Activated T-helper 1 cell treated with anti-CD3 and anti-CD28 coated beads, Interleukin-12 subunit alpha, Interleukin-12 subunit beta, Interleukin-2, Interleukin-4 antibody, amounts not matched to agents 30 ng/mL and 10 ng/mL and 1 ng/mL, durations not matched to agents 14 hours and 24 hours and 36 hours (primary cell): Measurements from ENCODE around the gene SMG6. TPM values are rescaled to one million over a fixed set of nuclear protein-coding genes. Genes with fewer than 3 reads are reported as not detected.
"Not testable (repeated sequence)": the region's sequence is repeated elsewhere in the genome, so short reads cannot be mapped to it uniquely, and the experiment has no call there.

ENCODE experiments used
- DNase-seq: peaks from one replicate; pipeline ENCODE4 v3.0.0; 2021; ENCODE audit warnings: low spot score
- H3K27ac Mint-ChIP-seq: one replicate; pipeline ENCODE4 v1.8.0; 2021; ENCODE audit warnings: mild to moderate bottlenecking, mixed read lengths
- H3K27me3 Mint-ChIP-seq: one replicate; pipeline ENCODE4 v1.8.0; 2022; ENCODE audit warnings: mild to moderate bottlenecking, moderate library complexity, mixed read lengths; ENCODE audit not compliant: insufficient read depth
- H3K36me3 Mint-ChIP-seq: one replicate; pipeline ENCODE4 v1.8.0; 2021; ENCODE audit warnings: low read depth, mixed read lengths
- H3K4me1 Mint-ChIP-seq: one replicate; pipeline ENCODE4 v1.8.0; 2021; ENCODE audit warnings: low read depth, mixed read lengths
- H3K4me3 Mint-ChIP-seq: one replicate; pipeline ENCODE4 v1.8.0; 2021; ENCODE audit warnings: mild to moderate bottlenecking, moderate library complexity, mixed read lengths
- H3K9me3 Mint-ChIP-seq: one replicate; pipeline ENCODE4 v1.8.0; 2021; ENCODE audit warnings: mixed read lengths
- intact Hi-C: fragments of 100-400 bp; cut with micrococcal nuclease; formaldehyde crosslinking; loops from one replicate; pipeline ENCODE4 v1.15.1; 2024
- total RNA-seq: library from RNA; stranded (reverse); gene quantifications from 2 replicates; pipeline ENCODE4 v1.2.3, GENCODE V29; 2022

Gene SMG6
- total RNA-seq, 1 donor from 2014 or later: 39.5 TPM

DNA sequence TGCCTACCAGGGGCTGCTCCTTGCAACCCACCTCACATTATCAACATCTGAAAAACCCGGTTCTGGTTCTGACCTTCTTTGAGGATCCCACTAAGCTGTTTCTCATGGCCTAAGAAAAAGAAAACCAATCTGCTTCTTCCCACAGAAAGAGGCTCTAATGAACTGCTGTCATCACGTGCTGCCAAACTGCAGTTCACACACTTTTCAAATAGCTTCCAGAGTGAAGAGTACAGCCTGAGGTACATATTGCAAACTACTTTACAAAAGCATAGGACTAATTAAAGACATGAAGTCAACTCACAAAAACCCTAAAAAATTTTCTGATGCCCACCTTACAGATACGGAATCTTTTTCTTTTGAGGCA is 36.7 kb downstream of the SMG6 start:
- intact Hi-C loops: loop anchor here (1.0 to 10.0 kb wide), 8 partner anchors 8 to 394 kb away; no protein-coding TSS in a partner anchor
- no peaks in the 10 kb centered on the region for H3K27me3 Mint-ChIP-seq
- H3K27ac Mint-ChIP-seq: peak overlapping the region; percentile 100
- no peaks in the 10 kb centered on the region for H3K9me3 Mint-ChIP-seq
- DNase-seq: no peak
- peak overlapping the region; percentile 74 for H3K4me3 Mint-ChIP-seq
- H3K4me1 Mint-ChIP-seq: peaks cover 79% of the 10 kb centered on the region
- peaks cover 26% of the 10 kb centered on the region for H3K36me3 Mint-ChIP-seq

DNA sequence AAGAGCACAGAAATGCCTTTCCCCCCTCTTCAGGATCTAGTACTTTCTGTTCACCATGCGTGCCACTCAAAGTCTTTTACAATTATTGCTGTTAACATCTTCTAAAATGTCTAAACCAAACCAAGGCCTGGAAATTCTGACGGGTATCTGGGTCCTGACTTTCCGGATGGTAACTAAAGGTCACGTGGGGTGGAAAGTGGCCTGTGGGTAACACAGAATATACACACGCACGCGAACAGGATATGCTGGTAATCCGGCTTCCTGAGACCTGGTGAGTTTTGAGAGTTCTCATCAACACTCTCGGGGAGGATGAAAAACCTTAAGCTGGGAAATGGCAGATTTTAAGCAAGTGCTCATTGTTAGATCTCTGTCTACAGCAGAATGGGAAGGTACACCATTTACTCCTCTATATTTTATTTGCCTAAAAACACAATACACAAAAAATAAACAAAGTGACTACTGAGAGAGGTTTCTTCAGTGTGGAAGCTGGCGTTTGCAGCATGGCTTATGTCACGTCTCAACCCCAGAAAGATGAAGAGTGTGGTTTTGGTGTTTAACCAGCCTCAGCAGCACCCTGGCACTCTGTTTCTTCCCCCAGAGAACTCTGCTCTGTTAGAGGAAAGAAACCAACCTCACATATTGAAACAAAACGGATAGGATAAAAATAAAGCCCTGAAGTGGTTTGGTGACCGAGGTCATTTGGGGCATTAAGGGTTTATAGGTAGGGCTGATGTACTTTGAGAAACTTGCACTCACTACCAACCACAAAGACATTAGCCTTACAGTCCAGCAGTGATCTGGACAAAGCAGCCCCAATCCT is 37.3 kb downstream of the SMG6 start:
- Mint-ChIP-seq H3K36me3 (peaks cover 32% of the 10 kb centered on the region), H3K27ac (peak overlapping the region; percentile 100), H3K27me3 (no peaks in the 10 kb centered on the region), H3K4me3 (peak overlapping the region; percentile 74), H3K4me1 (peaks cover 82% of the 10 kb centered on the region), H3K9me3 (no peaks in the 10 kb centered on the region)
- DNase-seq: peak; percentile 88
- intact Hi-C loops: loop anchor here (1.0 to 10.0 kb wide), 8 partner anchors 9 to 393 kb away; no protein-coding TSS in a partner anchor

DNA sequence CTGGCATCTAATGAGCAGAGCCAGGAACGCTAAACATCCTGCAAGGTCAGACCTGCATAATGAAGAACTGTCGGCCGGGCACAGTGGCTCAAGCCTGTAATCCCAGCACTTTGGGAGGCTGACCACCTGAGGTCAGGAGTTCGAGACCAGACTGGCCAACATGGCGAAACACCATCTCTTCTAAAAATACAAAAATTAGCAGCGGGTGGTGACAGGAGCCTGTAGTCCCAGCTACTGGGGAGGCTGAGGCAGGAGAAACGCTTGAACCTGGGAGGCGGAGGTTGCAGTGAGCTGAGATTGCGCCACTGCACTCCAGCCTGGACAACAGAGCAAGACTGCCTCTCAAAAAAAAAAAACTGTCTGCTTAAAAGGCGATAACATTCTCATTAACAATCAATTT is 38.4 kb downstream of the SMG6 start:
- intact Hi-C loops: loop anchor here (10.0 kb wide), 1 partner anchor 360 kb away; no protein-coding TSS in a partner anchor
- not testable (repeated sequence) for H3K27me3 Mint-ChIP-seq, DNase-seq, H3K9me3 Mint-ChIP-seq
- H3K4me1 Mint-ChIP-seq: peaks cover 83% of the 10 kb centered on the region
- peak overlapping the region; percentile 74 for H3K4me3 Mint-ChIP-seq
- H3K27ac Mint-ChIP-seq: peak overlapping the region; percentile 100
- H3K36me3 Mint-ChIP-seq: peaks cover 26% of the 10 kb centered on the region

DNA sequence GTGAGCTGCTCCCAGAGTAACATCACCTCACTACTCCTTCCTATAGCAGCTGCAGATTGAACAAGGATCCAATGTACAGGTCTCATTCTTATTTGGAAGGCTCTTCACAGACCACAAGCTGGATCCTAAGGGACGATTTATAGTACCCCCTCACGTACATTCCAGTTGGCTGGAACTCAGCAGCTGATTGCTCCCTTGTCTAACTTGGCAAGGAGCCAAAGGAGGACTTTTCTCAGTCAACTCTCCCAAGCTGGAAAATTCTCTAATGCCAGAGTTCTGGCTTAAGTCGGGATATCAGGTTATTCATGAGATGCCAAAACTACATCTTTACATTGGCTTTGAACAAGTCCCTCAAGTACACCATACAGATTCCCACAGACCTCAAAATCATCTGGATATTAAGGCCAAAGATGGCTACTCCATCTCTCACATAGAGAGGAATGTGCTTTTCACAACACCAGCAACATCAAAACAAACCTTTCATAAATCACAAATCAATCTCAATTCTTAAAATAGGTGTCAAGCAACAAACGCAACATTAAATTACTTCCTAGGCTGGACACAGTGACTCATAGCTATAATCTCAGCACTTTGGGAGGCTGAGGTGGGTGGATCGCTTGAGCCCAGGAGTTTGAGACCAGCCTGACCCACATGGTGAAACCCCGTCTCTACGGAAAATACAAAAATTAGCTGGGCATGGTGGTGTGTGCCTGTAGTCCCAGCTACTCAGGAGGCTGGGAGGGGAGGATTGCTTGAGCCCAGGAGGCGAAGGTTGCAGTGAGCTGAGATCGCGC is 39.3 kb downstream of the SMG6 start:
- Mint-ChIP-seq H3K9me3 (no peaks in the 10 kb centered on the region), H3K4me3 (peak overlapping the region; percentile 74), H3K27me3 (no peaks in the 10 kb centered on the region), H3K36me3 (peaks cover 23% of the 10 kb centered on the region), H3K27ac (peak overlapping the region; percentile 100), H3K4me1 (peaks cover 83% of the 10 kb centered on the region)
- intact Hi-C loops: loop anchor here (5.0 to 10.0 kb wide), 3 partner anchors 67 to 359 kb away; no protein-coding TSS in a partner anchor
- DNase-seq: no peak

DNA sequence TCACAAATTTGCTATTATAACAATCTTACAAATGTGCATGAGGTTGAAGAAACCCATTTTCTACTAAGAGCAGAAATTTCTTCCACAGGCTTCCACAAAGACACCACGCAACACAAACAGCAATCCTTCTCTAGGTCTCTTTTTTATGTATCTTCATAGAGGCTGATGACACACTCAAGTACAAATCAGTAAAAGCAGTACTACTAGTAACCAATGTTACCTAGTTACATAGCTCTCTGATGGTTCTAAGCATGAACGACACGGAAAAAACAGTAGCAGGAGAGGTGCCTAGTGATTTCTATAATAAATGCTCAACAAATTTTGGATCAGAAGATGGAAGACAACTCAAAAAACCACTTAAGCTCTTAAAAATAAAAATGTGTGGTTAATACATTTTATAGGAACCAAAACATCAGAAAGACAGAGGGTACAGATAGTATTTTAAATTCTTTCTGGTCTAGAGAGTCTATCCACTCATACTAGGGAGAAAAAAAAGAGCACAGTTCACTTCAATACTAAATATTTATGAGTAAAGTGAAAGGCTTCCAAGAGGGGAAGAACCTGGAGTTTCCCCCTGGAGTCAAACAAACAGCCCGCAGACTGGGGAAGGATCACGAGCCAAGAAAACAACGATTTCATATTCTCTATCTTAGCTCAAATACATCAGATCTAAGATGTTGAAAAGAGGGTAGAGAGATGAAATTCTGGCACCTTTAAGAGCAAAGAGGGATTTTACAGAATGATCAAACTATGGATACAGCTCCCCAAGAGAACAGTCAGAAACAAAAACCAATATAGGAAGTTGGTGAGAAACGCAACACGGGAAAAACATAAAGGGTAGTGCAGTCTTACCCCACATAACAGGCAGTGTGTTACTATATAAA is 40.2 kb downstream of the SMG6 start:
- no peaks in the 10 kb centered on the region for H3K9me3 Mint-ChIP-seq
- H3K27ac Mint-ChIP-seq: peak overlapping the region; percentile 100
- H3K36me3 Mint-ChIP-seq: peaks cover 23% of the 10 kb centered on the region
- intact Hi-C loops: loop anchor here (1.0 to 10.0 kb wide), 4 partner anchors 9 to 359 kb away; no protein-coding TSS in a partner anchor
- peak overlapping the region; percentile 74 for H3K4me3 Mint-ChIP-seq
- DNase-seq: no peak
- no peaks in the 10 kb centered on the region for H3K27me3 Mint-ChIP-seq
- H3K4me1 Mint-ChIP-seq: peaks cover 89% of the 10 kb centered on the region

DNA sequence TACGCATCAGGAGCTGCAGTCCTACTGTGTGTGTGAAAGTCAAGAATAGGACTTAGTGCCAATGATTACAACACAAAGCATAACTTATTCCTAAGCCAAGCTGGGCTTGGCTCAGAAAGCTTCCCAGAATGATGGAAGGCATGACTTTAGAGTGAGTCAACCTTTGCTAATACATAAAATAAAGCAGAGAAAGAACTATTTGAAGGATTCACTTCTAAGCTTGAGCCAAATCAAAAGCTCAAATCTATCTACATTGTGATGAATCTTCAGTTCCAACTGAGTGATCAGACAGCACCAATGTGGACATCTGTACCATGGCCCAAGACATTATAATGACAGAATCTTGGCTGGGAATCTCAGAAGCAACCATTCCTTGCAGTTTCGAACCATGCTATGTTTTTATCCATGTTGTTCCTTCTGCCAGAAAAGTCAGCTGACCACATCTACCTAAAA is 41.4 kb downstream of the SMG6 start:
- peaks cover 88% of the 10 kb centered on the region for H3K4me1 Mint-ChIP-seq
- intact Hi-C loops: loop anchor here (5.0 to 10.0 kb wide), 3 partner anchors 65 to 357 kb away; no protein-coding TSS in a partner anchor
- H3K27me3 Mint-ChIP-seq: no peaks in the 10 kb centered on the region
- peak overlapping the region; percentile 100 for H3K27ac Mint-ChIP-seq
- H3K9me3 Mint-ChIP-seq: no peaks in the 10 kb centered on the region
- H3K4me3 Mint-ChIP-seq: peak overlapping the region; percentile 49
- no peak for DNase-seq
- H3K36me3 Mint-ChIP-seq: peaks cover 24% of the 10 kb centered on the region

DNA sequence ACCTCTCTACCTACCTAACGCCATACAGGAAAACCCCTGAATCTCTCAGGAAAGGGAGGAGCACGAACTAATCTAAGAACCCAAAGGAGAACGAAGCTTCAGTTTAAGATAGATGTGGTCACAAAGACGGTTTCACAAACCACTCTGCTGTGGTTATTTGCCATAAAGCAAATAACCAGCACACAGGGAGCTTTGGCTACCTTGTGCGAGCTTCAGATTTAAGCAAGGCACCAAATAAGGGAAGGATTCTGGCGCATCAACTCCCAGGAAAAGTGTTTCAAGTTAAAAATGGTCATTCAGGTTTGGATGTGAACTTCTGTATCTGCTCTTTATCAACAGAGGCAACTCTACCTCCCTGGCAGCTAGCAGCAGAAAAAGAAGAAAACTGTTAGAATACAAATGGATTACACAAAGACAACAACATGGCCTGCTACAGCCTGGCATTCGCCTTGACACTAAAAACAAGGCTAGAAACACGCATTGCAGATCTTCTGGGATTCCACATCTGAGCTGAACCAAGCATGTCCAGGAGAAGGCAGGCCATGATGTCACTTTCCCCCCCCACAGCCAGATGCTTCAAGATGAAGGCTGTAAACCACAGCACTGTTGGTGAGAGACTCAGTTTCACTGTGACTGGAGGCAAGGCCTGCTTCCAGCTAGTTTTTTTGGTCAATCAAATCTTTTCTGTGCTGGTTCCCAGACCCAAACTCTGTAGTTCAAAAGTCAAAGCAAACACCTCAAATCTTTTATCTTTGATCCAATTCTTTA is 43.6 kb downstream of the SMG6 start:
- Mint-ChIP-seq H3K4me3 (peak overlapping the region; percentile 73), H3K36me3 (peaks cover 26% of the 10 kb centered on the region), H3K27ac (peak overlapping the region; percentile 97), H3K4me1 (peaks cover 67% of the 10 kb centered on the region), H3K27me3 (no peaks in the 10 kb centered on the region), H3K9me3 (no peaks in the 10 kb centered on the region)
- peak; percentile 76 for DNase-seq
- intact Hi-C loops: loop anchor here (2.0 to 10.0 kb wide), 4 partner anchors 63 to 355 kb away; partner anchors contain the start of genes SGSM2 and TSR1

DNA sequence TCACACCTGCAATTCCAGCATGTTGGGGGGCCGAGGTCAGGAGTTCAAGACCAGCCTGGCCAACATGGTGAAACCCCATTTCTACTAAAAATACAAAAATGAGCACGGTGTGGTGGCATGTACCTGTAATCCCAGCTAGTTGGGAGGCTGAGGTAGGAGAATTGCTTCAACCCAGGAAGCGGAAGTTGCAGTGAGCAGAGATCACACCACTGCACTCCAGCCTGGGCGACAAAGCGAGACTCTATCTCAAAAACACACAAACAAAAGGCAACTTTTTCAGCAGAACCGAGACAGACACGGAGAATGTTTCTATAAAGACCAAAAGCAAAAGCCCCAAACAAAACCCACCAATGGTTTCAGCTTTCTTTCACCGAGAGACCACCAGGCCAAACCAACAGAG is 44.8 kb downstream of the SMG6 start:
- intact Hi-C loops, H3K9me3 Mint-ChIP-seq, H3K27me3 Mint-ChIP-seq, DNase-seq: not testable (repeated sequence)
- Mint-ChIP-seq H3K36me3 (peaks cover 31% of the 10 kb centered on the region), H3K27ac (peak overlapping the region; percentile 97), H3K4me1 (peaks cover 67% of the 10 kb centered on the region), H3K4me3 (peak overlapping the region; percentile 73)

DNA sequence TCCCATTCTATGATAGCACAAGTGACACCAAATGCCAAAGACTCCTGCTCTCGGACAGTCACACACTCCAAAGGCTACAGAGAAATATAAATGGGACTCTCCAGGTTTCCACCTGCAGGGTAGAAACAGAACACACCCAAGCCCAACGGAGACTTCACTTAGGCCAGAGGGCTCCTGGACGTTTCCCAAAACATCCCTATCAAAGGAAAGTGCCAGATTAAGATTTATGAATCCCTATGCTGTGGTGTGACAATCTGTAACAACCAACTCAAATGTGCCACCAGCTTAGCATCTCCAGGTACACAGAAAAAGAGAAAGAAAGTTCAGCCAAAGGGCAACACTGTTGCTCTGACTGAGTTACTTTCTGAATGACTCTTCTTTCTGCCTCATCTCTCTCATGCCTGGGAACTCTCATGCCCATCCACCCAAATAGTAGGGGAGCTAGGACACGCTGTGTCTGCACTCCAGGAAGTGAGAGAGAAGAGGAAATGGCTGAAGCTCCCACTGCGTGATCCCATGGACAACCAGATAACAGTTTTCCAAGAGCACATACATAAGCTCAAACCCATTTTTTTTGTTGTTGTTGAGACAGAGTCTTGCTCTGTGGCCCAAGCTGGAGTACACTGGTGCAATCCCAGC is 49.7 kb downstream of the SMG6 start:
- Mint-ChIP-seq H3K9me3 (peaks cover 7% of the 10 kb centered on the region), H3K4me3 (peak overlapping the region; percentile 63), H3K36me3 (peaks cover 45% of the 10 kb centered on the region), H3K27me3 (no peaks in the 10 kb centered on the region), H3K4me1 (peaks cover 63% of the 10 kb centered on the region), H3K27ac (peak overlapping the region; percentile 97)
- intact Hi-C loops: loop anchor here (1.0 kb wide), 3 partner anchors 9 to 31 kb away; no protein-coding TSS in a partner anchor
- peak; percentile 53 for DNase-seq

DNA sequence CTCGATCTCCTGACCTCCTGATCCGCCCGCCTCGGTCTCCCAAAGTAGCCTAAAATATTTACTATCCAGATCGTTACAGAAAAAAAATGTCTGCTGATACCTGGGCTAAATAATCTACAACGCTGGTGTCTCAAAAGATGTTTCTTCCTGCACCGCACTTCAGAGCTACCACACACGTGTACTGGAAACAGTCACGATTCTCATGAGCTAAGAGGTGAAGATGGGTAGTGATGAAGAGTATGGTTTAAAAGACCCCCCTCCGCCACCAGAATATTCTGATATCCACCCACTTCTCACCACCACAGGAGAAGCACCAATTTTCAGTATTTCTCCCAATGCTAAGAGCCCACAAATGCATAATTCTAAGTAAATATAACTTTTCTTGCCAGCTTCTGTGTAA is 50.2 kb downstream of the SMG6 start:
- Mint-ChIP-seq H3K27ac (peak overlapping the region; percentile 97), H3K36me3 (peaks cover 49% of the 10 kb centered on the region), H3K9me3 (peaks cover 7% of the 10 kb centered on the region), H3K4me1 (peaks cover 63% of the 10 kb centered on the region), H3K27me3 (no peaks in the 10 kb centered on the region), H3K4me3 (peak overlapping the region; percentile 63)
- intact Hi-C loops: loop anchor here (1.0 kb wide), 2 partner anchors 8 to 30 kb away; no protein-coding TSS in a partner anchor
- DNase-seq: no peak

DNA sequence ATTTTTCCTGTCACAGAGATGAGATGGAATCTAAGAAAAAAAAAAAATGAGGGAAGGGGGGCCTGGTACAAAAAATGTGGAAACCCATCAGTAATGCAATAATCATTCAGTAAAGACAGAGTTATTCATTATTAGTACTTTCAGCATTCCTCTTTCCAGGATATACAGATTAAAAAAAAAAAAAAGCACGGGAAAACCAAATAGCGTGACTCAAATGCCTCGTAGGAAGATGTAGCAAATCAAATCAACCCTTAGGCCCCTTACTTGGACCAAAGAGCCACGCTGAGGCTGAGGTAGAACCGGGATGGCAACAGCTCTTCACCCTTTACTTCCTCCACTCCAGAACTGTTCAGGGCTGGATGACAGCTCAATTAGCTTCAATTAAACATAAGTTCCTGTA is 52.5 kb downstream of the SMG6 start:
- no peaks in the 10 kb centered on the region for H3K27me3 Mint-ChIP-seq
- peaks cover 7% of the 10 kb centered on the region for H3K9me3 Mint-ChIP-seq
- peak overlapping the region; percentile 87 for H3K27ac Mint-ChIP-seq
- peaks cover 72% of the 10 kb centered on the region for H3K4me1 Mint-ChIP-seq
- peaks cover 52% of the 10 kb centered on the region for H3K36me3 Mint-ChIP-seq
- intact Hi-C loops: no loop called here
- H3K4me3 Mint-ChIP-seq: peak overlapping the region; percentile 53
- DNase-seq: no peak
